ENCODE measurements around the gene ALCAM. TPM values are rescaled to one million over a fixed set of nuclear protein-coding genes. Genes with fewer than 3 reads are reported as not detected.

The ALCAM gene
- total RNA-seq, 4 donors from 2014 or later: 23.9 to 45.2 (median 40.5) TPM

- H3K36me3 ChIP-seq: no peaks in the 10 kb centered on the region
- no peak overlapping the region for H3K4me3 ChIP-seq
- H3K9me3 ChIP-seq: no peaks in the 10 kb centered on the region
- H3K4me1 ChIP-seq: peaks cover 0 to under 1% (median 0%) of the 10 kb centered on the region in 4 donors
- no peak for TF ChIP-seq CTCF (IDR thresholded peaks at IDR 0.05)
- no peak for TF ChIP-seq POLR2A (IDR thresholded peaks at IDR 0.05)
- peak in 1 of 2 donors; percentile 36 for TF ChIP-seq EP300 (IDR thresholded peaks at IDR 0.05)
- DNase-seq (ENCODE audit: low spot score in 2 of 2): no peak
- no peak overlapping the region for H3K27ac ChIP-seq
- H3K27me3 ChIP-seq: peaks cover 0 to 5% of the 10 kb centered on the region in 2 donors
- WGBS, 2 donors: 78 to 82% methylated on average over 2 of the region's 2 CpGs
Measured at GRCh38 chr3:105351821-105352220, 14.9 kb upstream of the ALCAM start.

DNA sequence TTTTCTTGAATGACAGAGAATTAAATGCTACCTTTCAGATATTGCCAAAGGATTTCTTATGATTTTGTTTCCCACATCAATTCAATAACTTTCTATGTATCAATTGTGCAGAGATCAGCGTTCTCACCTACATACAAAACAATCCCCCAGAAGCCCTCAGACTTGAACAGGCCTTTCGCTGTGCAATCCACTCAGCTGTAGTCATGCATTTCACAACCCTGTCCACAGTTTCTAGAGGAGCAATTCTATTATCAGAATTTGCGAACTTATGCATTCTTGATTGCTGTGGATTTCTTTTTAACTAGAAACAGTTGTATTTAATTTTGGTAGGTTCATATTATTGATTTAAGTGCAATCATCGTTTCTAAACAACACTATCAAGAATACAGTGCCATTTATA is 13.7 kb upstream of the ALCAM start:
- WGBS, 2 donors: 85 to 92% methylated on average over 4 of the region's 4 CpGs
- Histone ChIP-seq H3K27me3 (peaks cover 0 to 5% of the 10 kb centered on the region in 2 donors), H3K9me3 (no peaks in the 10 kb centered on the region), H3K4me3 (no peak overlapping the region), H3K36me3 (no peaks in the 10 kb centered on the region), H3K4me1 (peaks cover 0 to 4% (median 0%) of the 10 kb centered on the region in 4 donors), H3K27ac (no peak overlapping the region)
- DNase-seq (ENCODE audit: low spot score in 2 of 2): no peak
- TF ChIP-seq POLR2A (IDR thresholded peaks at IDR 0.05) (no peak), EP300 (IDR thresholded peaks at IDR 0.05) (no peak), CTCF (IDR thresholded peaks at IDR 0.05) (no peak)

DNA sequence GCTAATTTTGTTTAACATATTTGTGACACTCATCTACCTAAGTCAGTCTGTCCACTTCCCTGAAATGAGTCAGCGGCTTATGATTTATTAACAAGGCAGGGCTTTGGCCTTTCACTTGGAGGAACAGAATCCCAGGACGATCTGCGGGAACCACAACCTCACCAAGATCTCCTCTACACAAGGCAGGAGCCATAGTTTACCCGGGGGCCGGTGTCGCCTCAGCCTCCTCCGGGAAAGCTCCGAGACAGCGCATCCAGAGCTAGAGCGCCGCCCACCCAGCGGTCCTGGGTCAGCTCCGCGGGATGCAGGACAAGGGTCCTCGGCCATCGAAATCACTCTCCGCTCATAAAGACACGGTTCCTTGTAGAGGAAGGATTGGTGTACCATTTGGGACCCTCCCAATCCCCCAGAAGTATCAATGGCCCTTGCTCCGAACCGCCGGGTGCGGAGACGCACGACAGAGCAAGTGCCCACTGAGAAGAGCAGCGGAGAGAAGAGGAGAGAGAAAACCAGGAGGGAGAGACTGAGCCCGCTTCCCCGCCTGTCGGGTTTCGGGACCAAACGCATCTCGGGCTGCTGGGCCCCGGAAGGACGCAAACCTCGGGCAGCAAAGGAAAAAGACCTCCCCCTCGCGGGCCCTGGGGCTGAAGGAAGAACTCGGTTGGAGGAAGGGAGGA is 13.1 kb upstream of the ALCAM start:
- Histone ChIP-seq H3K27me3 (peaks cover 0 to 5% of the 10 kb centered on the region in 2 donors), H3K27ac (peak overlapping the region in 2 of 4 donors; percentile 10 to 25), H3K4me3 (peak overlapping the region; percentile 11 to 46 (median 25)), H3K9me3 (no peaks in the 10 kb centered on the region), H3K36me3 (no peaks in the 10 kb centered on the region), H3K4me1 (peaks cover 0 to 4% (median 0%) of the 10 kb centered on the region in 4 donors)
- TF ChIP-seq CTCF (IDR thresholded peaks at IDR 0.05) (no peak), POLR2A (IDR thresholded peaks at IDR 0.05) (no peak), EP300 (IDR thresholded peaks at IDR 0.05) (no peak)
- 28 to 46% methylated on average over 35 to 37 of the region's 37 CpGs for WGBS, 2 donors
- DNase-seq (ENCODE audit: low spot score in 2 of 2): no peak

GRCh38 chr3:105354429-105354828 is 12.3 kb upstream of the ALCAM start:
- TF ChIP-seq POLR2A (IDR thresholded peaks at IDR 0.05) (no peak), EP300 (IDR thresholded peaks at IDR 0.05) (no peak)
- Histone ChIP-seq H3K36me3 (no peaks in the 10 kb centered on the region), H3K27me3 (peaks cover 0 to 5% of the 10 kb centered on the region in 2 donors), H3K27ac (no peak overlapping the region), H3K9me3 (no peaks in the 10 kb centered on the region), H3K4me1 (peaks cover 0 to 4% (median 0%) of the 10 kb centered on the region in 4 donors), H3K4me3 (peak overlapping the region in 2 of 4 donors; percentile 22 to 46)
- WGBS, 2 donors: 85 to 87% methylated on average over 3 of the region's 3 CpGs
- DNase-seq (ENCODE audit: low spot score in 2 of 2): no peak

DNA sequence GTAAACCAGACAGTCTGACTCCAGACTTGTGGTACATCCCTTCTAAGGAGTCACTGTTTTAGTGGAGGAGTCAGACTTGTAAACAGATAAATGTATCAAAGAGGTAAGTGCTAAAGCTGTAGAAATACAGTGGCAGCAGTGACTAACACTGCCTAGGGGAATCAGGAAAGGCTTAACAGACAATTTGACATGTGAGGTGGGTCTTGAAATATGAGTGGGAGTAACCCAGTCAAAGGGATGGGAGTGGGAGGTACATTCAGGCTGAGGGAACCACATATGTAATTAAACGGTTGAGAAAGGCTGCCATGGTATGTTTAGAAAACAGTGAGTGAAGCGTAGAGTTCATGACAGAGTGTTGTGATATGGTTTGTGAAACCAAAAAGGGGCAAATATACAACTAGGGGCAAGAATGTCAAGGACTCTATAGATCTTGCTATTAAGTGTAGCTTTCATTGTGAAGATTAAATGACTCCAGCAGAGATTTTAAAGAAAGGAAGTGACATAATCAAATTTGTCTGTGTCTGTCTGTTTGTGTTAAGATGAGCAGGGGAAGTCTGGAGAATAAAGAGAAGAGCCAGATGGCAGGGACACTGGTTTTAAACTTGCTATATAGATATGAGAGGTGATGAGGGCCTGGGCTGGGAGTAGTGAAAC is 11.2 kb upstream of the ALCAM start:
- H3K4me3 ChIP-seq: no peak overlapping the region
- H3K4me1 ChIP-seq: peaks cover 0 to 4% (median 0%) of the 10 kb centered on the region in 4 donors
- TF ChIP-seq POLR2A (IDR thresholded peaks at IDR 0.05): no peak
- no peak for TF ChIP-seq CTCF (IDR thresholded peaks at IDR 0.05)
- TF ChIP-seq EP300 (IDR thresholded peaks at IDR 0.05): no peak
- H3K9me3 ChIP-seq: no peaks in the 10 kb centered on the region
- DNase-seq (ENCODE audit: low spot score in 2 of 2): no peak
- WGBS, 2 donors: 67 to 86% methylated on average over 2 of the region's 2 CpGs
- H3K27me3 ChIP-seq: peaks cover 0 to 5% of the 10 kb centered on the region in 2 donors
- no peaks in the 10 kb centered on the region for H3K36me3 ChIP-seq
- H3K27ac ChIP-seq: no peak overlapping the region
